LNCAP (cell line): ENCODE measurements around the gene STX16.
A peak's percentile ranks its signal among the peaks of the same experiment; 100 is the strongest.

Experiments used
- TF ChIP-seq, protein P1 (sequence below): fragments of 450-650 bp; IDR thresholded peaks from 2 replicates; pipeline ENCODE4 v1.5.1; 2017; ENCODE audit warnings: mild to moderate bottlenecking

STX16 gene

DNA sequence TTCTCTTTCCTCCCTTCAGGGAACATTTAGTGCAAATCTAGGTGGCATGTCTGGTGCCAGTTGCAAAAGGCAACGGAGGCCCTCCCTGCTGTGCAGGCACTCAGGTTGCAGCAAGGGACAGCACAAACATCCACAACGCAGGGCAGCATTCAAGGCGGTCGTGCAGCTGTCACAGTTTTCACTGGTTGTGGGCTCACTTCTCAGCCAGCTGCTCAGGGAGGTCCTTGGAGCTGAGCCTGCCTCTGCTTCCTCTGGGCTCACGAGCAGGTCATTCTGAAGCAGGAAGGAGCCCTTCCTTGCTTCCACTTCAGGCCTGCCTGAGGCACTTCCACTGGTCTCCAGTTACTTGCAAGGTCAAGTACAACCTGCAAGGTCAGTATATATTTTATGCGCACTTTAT is 37.8 kb downstream of the STX16 start:
- TF ChIP-seq, protein P1, sequence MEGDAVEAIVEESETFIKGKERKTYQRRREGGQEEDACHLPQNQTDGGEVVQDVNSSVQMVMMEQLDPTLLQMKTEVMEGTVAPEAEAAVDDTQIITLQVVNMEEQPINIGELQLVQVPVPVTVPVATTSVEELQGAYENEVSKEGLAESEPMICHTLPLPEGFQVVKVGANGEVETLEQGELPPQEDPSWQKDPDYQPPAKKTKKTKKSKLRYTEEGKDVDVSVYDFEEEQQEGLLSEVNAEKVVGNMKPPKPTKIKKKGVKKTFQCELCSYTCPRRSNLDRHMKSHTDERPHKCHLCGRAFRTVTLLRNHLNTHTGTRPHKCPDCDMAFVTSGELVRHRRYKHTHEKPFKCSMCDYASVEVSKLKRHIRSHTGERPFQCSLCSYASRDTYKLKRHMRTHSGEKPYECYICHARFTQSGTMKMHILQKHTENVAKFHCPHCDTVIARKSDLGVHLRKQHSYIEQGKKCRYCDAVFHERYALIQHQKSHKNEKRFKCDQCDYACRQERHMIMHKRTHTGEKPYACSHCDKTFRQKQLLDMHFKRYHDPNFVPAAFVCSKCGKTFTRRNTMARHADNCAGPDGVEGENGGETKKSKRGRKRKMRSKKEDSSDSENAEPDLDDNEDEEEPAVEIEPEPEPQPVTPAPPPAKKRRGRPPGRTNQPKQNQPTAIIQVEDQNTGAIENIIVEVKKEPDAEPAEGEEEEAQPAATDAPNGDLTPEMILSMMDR: no peak

DNA sequence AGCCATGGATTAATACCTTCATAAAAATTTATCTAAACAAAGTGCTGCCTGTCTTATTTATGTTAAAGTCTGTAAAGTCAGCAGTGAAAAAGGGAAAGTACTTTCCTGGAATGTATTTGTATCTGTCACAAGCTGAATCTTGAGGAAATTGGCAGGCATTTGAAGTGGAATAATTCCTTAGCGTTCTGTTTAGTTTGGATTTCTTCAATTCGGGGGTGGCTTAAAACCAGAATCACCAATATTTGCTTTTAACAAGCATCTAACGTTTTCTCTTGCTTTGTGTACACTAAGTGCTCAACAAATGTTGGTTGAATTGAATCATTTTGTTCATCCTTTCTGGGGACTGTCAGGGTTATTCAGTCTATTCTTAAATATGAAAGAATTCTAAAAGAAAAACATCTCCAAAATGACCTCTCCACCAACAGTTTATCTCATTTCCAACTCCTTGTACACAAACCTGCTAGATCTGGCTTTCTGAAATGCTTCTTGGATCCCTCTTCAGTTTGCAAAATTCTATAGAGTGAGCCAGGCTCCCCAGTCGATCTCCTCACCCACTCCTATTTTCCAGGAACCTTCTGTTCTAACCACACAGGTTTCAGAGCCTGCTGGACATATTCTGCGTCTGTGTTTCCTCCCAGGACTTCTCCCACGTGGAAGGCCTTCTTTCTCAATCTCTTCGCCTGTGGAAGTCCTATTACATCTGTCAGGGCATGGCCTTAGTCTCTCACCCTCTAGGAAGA is 39.5 kb downstream of the STX16 start:
- TF ChIP-seq, protein P1: no peak

DNA sequence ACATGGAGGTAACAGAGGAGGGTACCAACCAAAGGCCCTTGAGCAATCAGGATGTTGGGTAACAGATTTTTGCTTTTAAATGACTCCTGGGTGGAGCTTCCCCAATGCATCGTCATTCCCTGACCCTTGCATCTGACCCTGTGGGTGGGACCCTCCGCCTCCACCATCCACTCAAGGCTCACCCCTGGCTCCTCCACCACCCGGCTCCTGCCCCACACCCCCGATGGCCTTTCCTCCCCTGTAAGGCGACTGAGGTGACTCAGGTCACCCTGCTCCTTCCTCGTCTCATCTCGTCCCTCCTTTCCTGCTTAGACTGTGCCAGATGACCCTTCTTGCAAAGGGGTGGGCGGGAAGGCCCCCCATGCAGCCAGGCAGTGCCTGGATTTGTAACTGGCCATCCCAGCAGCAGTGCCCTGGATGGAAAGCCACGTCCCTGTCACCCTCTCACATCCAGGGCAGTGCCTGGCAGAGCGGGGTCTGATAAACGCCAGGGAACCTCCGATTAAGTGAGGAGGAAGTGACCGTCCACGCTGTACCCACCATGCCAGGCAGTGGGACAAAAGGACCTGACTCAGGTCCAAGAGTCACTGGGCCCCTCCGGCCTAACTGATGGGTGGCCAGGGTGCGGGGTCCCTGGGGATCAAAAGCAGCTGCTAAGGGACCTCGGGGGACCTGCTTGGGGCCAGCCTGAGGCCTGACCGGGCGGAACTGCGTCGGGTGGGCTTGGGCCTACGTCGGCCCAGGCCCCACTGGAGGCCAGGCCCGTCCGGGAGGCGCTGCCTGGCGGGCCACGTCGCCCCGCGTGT is 40.9 kb downstream of the STX16 start:
- TF ChIP-seq, protein P1: no peak

DNA sequence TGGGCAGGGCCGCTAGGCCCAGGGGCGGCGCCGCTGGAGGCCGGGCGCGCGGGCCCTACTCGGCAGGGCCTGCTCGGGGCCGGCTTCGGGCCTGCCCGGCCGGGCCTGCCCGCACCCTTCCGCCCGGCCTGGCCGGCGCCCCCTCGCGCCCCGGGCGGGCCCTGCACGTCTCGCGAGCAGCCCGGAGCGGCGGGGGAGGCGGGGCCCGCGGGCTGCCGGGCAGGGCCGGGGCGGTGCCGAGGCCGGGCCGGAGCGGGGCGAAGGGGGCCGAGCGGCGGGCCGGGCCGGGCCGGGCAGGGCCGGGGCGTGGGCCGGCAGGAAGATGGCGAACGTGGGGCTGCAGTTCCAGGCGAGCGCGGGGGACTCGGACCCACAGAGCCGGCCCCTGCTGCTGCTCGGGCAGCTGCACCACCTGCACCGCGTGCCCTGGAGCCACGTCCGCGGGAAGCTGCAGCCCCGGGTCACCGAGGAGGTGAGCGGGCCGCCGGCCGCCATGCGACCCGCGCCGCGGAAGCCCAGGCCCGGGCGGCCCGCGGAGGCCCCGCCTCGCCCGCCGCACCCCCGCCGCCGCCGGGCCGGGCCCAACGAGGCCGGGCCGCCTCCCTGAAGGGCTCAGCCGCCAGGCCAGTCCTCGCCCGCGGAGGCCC is 41.6 kb downstream of the STX16 start, which contains the start of gene NPEPL1:
TSS of gene NPEPL1 (plus strand) at position 222 of the 647 bp plus-strand sequence. CDS start at position 323, 101 bp downstream.
- TF ChIP-seq, protein P1: peak; percentile 48; the same call in 1 of the 2 replicates

DNA sequence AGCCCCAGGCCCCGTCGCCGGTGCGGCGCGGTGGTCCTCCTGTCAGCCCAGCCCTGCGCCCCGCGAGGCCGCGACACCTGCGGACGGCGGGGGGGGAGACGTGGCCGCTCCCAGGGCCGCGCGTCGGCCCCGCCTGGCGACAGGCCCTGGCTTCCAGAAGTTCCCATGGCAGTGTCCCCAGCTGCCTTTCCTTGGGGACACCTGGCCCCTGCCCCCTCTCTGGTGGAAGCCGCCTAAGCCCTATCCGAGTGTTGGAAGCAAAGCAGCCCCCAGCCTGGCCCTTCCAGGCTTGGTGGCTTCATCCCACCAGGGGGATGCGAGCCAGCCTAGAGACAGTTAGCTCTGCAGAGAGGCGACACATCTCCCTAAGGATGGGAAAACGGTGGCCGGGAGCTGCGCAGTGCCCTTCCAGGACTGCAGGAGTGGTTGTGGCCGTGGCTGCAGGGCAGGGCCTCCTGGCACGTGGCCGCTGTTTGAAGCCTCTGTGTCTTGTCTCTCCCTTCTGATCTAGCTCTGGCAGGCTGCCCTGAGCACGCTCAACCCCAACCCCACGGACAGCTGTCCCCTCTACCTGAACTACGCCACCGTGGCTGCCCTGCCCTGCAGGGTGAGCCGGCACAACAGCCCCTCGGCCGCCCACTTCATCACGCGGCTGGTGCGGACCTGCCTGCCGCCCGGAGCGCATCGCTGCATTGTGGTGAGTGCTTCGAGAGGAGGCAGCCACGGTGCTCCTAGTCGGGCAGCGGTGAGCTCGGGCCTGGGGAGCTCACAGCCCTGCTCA is 42.3 kb downstream of the STX16 start:
- TF ChIP-seq, protein P1: no peak

DNA sequence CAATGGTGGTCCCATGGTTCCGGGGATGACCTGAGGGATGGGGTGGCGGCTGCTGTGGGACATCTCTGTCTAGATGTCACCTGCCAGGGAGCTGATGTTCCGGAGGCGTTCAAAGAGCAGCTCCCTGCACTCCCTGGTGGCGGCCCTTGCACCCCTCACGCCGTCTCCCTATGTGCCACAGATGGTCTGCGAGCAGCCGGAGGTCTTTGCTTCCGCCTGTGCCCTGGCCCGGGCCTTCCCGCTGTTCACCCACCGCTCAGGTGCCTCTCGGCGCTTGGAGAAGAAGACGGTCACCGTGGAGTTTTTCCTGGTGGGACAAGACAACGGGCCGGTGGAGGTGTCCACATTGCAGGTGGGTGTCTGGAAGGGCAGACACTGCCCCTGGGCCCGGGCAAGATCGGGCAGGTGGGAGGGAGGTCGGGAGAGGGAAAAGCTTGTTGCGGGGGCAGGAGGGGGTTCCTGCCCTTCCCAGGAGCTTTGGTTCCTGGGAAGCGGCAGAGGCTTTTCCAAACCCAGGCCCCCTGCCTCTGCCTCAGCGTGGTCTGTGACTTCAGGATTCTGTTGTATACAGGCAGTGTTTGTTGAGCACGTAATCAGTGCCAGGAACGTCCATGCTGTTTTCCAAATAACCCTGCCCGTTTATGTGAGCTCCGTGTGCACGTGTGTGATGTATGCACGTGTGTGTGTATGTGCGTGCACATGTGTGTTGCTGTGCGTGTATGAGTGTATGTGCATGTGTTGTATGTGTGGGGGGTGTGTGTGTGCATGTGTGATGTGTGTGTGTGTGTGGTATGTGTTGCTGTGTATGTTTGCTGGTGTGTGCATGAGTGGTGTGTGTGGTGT is 43.4 kb downstream of the STX16 start:
- TF ChIP-seq, protein P1: no peak
